ENCODE data around the gene TTC34.

TTC34 gene

DNA sequence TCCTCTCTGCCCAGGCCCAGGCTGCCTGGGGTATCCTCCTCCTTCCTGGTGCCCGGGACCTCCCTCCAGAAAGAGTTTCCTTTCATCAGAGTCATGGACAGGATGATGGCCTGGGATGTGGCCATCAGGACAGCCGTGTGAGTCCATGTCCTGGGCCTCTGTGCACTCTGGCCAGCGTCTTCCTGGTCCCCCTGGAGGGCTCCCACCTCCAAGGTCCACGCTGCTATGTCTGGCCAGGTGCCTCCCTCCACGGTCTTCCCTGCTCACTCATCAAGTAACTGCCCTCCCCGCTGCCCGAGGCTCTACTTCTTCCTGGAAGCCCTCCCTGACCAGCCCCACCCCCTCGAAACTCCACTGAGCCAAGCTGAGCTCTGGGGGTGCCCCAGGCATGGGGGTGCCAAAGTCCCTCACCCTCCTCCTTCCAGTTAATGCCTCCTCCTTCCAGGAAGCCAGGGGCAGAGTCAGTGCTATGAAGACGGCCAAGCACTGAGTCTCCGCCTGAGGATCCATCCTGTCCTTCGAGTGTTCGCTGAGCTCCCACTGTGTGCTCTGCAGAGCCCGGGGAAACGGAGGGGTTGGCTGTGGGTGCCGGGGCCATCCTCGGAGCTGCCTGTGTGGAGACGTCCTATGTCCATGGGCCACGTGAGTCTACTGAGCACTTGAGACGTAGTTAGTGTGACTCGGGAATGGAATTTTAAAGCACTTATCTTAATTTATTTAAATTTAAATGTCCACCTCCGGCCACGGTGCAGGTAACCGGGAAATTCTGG is 28.5 kb upstream of the TTC34 start:
- DNase-seq: no peak

DNA sequence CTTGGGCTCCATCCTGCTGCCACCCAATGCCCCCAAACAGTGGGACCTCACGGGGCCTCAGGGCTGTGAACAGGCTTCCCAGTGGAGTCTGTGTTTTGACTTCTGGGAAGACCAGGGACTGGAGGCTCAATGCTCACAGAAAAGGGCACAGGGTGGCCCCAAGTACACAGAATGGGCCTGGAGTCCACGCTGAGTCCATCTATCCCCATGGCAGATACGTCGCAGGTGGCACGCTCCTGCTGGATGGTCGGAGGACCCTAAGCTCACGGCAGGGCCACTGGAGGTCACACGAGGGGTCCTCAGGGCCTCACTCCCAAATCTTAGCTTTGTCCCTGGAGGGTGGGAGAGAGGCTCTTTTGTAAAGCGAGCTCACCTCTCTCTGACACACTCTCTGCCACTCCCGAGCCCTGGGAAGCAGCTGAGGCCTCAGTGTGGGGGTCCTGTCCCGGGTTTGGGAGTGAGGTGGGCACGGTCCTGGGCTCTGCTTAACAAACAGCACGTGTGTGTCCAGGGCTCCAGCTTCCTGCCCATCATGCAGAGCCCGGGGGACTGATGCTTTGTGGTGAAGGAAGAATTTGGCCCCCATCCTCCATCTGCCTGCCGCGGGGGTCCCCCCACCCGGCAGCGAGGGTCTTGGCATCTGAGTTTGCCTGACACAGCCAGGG is 27.2 kb upstream of the TTC34 start:
- no peak for DNase-seq

DNA sequence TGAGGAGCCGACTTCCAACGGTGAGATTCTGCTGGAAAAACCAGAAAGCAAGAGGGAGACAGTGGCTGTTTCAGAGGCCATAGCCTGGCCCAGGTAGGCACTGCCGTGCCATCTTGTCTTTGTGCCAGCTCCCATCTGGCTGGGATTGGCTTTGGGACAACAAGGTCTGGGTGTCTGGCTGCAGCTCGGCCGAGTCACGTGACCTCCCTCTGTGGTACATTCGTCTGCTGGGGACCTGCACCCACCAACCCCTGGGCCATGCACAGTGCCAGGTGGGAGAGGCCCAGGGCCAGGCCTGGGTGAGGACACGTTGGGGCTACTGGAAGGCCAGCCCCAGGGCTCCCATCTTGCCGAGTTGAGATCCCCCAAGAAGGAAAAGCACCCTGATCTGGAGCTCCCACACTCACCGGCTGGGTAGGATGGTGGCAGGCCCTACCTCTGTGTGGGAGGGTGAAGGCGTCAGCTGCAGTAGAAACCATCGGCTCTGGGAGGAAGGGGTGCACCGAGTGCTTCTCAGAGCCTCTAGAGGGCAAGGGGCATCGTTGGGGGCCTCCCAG is 25.3 kb upstream of the TTC34 start:
- no peak for DNase-seq

DNA sequence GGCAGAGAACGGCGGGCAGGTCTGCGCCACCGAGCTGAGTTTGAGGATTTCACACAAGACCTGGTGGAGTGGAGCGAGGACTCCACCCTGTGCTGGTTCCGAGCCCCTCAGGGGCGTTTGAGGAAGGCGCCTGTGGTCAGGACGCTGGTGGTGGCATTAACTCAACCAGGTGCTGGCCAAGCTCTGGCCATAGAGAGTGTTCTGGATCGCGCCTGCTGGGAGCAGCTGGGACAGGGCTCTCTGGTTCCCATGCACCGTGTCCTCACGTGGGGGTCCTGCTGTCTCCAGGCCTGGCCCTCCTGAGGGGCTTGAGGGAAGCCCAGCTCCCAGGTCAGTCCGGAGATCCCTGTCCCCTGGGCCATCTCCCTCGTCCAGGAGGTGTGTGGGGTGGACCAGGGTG is 24.8 kb upstream of the TTC34 start:
- DNase-seq: no peak

DNA sequence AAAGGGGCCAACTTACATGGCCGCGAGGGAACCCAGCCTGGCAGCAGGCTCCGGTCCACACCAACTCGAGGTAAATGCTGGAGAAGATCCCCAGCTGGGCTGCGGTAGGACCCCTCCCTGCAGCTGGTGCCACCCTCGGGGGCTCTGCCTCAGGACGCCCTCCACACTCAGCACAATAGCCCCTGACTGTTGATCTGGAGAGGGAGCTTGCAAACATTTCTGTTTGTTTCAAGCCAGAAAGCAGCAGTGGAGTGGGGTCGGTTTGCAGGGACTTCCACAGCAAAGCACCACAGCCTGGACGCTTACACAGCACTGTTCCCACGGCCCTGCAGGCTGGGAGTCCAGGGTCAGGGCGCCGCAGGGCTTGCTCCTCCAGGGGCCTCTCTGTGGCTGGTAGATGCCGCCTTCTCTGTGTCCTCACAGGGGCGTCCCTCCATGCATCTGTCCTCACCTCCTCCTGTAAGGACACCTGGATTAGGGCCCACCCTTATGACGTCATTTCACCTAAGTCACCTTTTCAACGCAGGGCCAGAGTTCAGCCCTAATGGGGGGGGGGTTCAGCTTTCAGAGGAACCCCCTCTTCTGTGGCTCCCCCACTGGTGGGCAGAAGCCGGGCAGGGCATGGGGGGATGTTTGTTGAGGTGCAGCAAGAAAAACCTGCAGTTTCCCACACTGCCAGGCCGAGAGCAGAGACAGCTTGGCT is 24.1 kb upstream of the TTC34 start:
- no peak for DNase-seq

DNA sequence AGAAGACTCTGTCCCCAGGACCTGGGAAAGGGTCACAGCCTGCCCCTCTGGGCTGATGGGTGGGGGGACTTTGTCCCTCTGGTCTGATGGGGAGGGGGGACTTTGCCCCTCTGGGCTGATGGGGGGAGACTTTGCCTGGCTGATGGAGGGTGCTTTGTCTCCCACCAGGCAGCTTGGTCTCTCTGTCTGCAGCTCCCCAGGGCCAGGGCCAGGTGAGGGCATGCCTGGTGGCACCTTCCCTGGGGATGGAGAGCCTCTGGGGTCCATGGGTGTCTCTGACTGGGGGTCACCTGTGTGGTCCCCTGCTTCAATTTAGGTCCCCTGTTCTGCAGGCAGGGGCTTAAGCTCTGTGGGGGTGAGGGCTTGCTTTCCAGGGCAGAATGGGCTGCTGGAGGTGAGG is 23.5 kb upstream of the TTC34 start:
- DNase-seq: no peak

DNA sequence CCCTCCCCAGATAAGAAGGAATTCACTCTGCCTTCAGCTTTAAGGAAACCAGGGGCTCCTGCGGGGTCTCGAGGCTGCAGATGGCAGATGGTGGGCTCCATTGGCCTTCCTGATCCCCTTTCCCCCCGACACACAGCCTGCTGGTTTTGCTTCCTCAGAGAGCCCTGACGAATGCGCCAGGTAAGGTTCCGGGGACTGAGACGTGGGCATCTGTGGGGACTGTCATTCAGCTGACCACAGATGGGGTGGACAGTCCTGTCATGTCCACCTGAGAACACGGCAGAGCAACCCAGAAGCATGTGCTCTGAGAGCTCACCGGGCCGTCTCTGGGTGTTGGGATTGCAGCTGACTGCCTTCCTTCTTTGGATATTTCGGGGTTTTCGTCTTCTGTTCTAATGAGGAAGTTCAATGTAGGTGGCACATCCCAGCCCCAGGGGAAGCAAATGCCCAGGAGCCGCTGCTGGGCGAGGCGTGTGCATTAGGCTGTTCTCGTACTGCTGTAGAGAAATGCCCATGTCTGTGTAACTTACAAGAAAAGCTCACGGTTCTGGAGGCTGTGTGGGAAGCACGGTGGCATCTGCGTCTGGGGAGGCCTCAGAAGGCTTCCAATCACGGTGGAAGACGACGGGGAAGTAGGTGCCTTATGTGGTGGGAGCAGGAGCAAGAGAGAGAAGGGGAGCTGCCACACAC is 22.6 kb upstream of the TTC34 start:
- no peak for DNase-seq

DNA sequence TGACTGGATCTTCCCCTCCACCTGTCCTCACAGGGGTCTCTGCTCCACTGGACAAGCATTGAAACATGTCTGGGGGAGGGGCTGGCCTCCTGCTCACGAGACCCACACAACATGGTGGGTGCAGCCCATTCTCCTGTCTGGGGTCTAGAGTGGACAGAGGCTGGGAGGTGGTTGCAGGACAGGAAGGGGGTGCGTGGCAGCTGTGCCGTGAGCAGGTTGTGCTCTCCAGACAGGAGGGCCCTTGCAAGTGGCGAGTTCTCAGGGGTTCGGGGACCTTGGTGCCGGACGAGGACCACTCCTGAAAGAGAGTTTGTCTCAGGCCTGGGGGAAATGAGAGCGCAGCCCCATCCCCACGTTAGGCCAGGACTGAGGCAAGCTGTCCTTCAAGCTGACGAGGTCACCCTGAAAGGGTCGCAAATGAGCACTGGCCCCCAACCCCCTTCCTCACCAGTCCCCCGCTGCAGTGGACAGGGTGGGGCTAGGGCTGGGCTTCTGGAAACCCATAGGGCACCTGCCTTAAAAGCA is 21.2 kb upstream of the TTC34 start:
- DNase-seq: no peak

DNA sequence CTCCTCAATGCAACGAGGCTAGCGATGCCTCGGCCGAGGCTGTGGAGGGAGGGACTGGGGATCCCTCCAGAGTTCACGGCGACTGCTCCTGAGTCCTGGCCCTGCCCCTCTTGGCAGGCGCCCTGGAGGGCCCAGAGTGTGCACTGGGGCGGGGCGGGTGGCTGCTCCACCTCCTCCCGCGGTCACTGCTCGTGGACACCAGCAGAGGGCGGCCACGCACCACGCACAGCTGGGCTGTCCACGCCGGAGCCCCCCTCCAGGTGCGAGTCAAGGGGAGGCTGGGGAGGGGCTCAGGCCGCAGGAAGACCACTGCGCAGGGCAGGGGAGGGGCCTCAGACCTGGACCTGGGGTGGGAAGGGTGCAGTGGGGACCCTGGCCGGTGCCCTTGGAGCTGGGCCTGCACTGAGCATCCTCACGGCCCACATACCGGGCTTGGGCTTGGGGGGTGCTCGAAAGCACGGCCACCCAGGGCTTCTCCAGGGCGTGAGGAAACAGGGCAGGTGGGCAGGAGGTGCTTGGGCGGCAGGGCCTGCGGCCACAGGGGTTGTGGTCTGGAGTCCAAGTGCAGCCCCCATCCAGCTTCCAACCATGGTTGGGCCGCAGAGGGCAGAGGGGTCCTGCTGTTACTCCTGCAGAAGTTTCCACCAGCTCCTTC is 20.6 kb upstream of the TTC34 start:
- DNase-seq: no peak

DNA sequence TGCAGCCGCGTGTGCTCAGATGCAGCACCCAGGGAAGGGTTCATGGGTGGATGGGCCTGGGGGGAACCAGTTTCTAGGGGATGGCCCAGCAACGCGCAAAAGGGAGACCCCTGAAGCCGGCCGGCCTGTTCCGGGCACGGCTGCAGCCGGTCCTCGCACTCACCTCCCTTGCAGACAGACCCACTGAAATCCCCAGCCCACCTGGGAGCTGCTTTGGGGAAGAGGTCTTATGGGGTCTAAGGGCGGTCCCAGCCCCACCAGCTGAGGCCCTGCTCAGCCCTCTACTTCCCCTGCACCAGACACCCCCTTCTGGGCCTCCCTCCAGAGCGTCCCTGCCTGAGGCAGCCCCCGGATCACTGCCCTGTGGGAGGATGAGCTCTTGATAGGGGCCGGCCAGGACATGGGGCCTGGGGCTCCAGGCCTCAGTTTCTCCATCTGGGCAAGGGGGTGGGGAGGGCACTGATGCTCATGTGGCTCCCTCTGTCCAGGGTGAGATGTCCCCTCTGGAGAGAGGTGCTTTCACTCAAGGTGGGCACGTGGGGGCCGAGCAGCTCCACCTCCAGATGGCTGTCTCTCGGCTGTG is 20.0 kb upstream of the TTC34 start:
- DNase-seq: no peak

DNA sequence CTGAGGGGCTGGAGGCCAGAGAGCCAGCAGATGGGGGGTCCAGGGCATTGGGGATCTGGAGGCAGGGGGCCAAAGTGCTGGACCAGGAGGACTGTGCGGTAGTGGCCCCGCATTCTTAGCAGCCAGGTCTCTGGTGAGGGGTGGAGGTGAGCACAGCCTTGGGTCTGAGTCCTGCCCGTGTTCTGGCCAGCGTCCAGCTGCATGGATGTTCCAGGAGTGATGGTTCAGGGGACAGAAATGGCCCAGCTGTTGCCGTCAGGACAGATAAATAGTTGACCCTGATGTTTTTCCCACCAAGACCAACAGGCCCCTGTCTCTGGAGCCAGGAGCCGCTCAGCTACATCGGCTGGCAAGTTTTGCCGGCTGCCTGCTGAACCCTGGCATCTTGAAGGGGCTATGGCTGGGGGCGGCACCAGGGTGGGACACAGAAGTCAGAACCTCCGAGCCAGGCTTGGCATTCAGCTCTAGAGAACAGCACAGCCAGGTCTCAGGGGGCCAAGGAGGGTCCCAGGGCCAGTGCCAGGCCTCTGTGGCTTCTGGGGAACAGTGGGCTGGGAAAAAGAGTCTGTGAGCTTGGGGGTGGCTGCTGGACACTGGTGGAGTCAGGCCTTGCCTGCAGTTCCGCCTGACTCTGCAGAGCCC is 19.4 kb upstream of the TTC34 start:
- no peak for DNase-seq

DNA sequence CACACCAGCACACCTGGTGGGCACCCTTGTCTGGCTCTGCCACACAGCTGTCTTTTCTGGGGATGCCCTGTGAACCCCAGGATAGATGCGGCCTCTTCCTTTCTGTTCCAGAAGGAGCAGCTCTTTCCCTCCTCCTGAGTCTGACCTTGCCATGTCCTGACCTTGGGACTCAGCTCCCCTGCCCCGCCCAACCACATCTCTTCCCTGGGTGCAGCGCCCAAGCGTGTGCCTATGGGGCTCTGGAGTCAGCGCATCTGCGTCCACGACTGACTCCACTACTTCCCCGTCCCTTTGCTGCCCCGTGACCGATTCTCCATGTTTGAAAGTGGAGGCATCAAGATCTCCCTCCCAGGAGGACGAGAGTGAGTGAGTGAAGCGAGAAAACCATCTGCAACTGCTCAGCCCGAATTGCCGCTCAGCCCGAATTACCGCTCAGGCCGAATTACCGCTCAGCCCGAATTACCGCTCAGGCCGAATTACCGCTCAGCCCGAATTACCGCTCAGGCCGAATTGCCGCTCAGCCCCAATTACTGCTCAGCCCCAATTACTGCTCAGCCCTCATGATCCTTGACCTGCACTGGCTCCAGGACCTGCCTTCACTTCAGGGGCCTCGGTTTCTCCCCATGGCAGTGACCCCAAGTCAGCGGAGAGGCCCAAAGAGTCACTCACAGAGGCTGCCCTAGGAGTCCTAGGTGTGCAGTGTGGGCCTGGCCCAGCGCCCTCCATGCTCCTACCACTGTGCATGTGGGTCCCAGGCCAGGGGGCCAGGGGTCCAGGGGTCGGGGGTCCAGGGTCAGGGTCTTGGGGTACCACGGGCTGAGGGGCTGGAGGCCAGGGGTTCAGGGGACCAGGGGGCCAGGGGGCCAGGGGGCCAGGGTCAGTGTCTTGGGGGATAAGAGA is 18.6 kb upstream of the TTC34 start:
- DNase-seq: no peak

DNA sequence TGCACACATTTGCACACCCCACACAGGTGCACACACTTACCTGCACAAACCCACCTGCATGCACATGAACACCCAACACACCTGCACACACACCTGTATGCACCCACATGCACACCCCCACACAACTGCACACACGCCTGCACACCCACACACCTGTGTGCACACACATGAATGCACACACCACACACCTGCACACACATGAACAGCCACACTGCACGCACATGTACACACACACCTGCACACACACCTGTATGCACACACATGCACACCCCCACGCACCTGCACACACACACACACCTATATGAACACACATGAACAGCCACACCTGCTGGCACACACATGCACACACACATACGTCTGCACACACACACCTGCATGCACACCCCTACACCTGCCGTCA is 17.9 kb upstream of the TTC34 start:
- DNase-seq: no peak

DNA sequence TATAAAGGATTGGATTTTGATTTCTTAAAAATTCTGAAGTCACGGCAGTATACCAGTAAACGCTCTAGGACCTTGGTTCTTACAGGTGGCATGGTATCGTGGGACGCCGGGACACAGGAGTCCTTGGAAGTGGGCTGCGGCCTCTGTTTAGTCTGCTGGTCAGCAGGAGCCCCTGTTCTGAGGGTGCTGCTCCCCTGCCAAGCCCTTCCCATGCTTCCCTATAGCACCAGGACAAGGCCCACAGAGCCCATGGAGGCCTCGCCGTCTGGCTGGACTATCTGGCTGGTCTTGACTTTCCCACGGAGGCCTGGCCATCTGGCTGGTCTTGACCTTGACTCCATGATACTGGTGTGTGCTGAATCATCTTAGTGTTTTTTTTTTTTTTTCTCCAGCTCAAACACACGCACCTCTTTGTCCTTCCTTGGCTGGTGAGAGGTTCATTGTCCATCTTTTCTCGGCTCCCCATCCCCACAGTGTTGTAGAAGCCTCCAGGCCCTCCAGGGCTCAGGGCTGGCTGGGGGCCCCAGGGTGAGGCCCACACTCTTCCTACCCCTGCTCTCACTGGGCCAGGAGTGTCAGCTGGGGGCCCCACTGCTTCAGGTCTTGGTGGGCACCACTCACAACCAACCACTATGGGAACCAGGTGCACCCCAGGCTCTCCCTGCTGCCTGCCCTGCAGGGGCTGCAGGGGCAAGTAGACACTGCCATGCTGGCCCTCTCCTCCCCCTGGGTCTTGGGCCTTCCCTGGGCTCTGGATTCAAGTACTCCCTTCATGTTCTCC is 16.5 kb upstream of the TTC34 start:
- DNase-seq: no peak

DNA sequence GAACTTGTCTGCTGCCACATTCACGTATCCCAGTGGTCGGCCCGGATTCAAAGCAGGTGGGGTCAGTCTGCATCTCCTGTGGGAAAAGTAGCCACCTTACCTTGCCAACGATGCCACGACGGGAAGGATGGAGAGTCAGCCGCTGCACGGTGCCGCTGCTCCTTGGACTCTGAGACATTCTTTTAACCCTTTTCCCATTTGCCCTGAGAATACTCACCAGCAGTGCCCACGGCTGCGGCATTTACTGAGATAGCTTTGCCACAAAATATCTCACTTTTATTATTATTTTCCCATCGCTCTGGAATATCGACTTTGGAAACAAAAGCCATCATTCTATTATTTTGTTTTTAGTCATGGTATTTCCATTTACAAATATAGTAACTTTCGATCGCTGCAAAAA is 15.3 kb upstream of the TTC34 start:
- DNase-seq: no peak

DNA sequence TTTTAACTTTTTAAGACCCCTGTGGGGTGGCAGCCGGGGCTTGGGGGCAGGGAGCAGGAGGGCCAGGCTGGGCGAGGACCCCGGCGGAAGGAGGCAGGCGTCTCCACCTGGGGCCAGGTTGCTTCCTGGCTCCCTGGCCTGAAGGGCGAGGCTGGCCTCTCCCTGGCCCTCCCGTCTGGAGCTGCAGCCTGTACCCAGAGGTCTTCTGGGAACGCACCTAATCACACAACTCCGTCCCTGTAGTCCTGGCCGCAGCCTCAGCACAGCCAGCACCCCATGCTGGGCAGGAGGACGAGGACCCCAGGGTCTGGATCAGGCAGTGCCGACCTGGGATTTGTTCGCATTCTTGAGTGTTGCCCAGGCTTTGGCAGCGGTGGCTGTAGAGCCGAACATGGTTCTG is 14.1 kb upstream of the TTC34 start:
- DNase-seq: no peak

DNA sequence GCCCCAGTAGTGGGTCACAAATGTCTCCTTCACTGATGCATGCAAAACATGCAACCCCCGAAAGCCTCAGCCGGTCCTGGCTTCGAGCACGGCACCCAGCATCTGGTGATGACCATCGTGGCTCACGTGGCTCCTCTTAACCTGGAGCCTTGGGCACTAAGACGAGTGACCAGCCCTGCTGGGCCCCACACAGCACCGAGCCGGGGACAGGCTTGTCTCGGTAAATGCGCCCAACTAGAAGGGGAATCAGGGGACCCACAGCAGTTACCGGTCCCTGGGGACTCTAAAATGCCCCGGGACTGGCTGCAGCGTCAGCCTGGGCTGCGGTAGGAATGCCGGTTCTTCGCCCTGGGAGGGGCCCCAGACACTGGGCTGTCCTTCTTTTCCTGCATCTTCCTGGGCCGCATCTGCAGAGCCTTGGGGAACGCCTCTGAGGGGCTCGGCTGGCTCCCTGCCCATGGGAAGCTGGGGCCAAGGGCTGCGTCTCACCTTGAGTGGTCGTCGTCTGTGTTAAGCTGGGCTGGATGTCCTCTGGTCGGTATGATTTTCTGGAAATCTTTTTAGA is 13.1 kb upstream of the TTC34 start:
- no peak for DNase-seq

DNA sequence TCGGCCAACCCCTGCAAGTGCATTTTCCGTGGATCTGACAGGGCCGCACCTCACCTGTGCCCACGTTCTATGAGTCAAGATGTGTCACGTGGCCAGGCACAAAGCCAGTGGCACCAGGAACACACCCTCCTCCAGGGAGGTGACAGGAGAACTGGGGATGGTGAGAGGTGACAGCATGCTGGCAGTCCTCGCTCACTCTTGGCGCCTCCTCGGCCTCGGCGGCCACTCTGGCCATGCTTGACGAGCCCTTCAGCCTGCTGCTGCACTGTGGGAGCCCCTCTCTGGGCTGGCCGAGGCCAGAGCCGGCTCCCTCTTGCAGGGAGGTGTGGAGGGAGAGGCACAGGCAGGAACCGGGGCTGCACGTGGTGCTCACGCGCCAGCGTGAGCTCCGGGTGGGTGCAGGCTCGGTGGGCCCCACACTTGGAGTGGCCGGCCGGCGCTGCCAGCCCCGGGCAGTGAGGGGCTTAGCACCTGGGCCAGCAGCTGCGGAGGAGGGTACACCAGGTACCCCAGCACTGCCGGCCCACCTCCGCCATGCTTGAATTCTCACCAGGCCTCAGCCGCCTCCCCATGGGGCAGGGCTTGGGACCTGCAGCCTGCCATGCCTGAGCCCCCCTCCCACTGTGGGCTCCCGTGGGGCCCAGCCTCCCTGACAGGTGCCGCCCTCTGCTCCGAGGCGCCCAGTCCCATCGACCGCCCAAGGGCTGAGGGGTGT is 11.6 kb upstream of the TTC34 start:
- no peak for DNase-seq

DNA sequence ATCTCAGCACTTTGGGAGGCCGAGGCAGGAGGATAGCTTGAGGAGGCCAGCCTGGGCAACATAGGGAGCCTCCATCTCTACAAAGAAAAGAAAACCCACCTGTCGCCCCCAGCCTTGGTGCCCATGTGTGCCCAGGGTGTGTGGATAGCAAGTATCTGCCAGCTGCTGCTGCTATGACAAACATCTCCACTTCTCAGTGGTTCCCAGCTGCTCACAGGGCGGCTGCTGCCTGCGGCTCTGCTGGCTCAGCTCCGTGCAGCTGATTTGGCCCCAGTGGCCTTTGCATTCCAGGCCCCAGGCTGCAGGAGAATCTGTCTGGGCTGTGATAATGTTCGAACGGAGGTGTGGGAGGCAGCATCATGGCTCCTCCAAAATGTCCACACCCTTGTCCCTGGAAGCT is 10.6 kb upstream of the TTC34 start:
- no peak for DNase-seq
